Endothelial cell of umbilical vein (primary cell): ENCODE data around the gene MYO9A.

ENCODE experiments used
- EZH2 ChIP-seq: IDR thresholded peaks from 2 replicates; pipeline ENCODE4 v1.6.1; 2012; ENCODE audit warnings: borderline replicate concordance, low read depth, mild to moderate bottlenecking, moderate library complexity, low read length, inconsistent platforms; ENCODE audit not compliant: severe bottlenecking
- MYC ChIP-seq: IDR thresholded peaks from one replicate; pipeline ENCODE4 v1.6.1; 2011; ENCODE audit warnings: mild to moderate bottlenecking, low read depth, low read length
- POLR2A ChIP-seq: IDR thresholded peaks from 2 replicates; pipeline ENCODE4 v1.6.1; 2012; ENCODE audit warnings: low read depth, mild to moderate bottlenecking, control low read depth, low read length
- POLR2AphosphoS5 ChIP-seq: IDR thresholded peaks from 2 replicates; pipeline ENCODE4 v1.6.1; 2012; ENCODE audit warnings: low read depth, mild to moderate bottlenecking, control low read depth, low read length, moderate library complexity; ENCODE audit not compliant: insufficient read depth
- TF ChIP-seq, protein P1 (sequence below), 2 donors: IDR thresholded peaks; 1 replicate in 1 of 2; 2 replicates in 1 of 2; pipeline ENCODE4 v1.5.1; 2011; ENCODE audit warnings: low read length in 2 of 2, mild to moderate bottlenecking in 2 of 2, moderate library complexity in 2 of 2, control low read depth in 1 of 2, inconsistent platforms in 1 of 2, low read depth in 1 of 2; ENCODE audit not compliant: insufficient read depth in 1 of 2; ENCODE audit errors: extremely low read depth in 1 of 2

DNA sequence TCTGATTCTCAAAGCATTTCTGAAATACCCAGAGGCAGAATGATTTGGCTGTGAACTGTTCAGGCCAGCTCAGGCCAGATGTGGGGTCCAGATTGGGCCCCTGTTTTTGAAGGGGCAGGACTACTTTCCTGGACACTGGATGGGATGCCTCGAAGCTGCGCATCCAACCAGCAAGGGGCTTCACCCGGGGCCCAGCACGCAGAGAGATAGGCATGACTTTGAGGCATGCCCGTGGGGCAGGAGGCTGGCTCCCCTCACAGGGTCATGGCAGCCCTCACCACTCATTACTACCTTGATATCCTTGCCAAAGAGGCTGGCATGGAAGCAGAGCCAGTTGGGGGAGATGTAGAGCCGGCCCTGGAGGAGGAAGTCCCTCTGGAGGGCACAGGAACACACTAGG is 49.5 kb upstream of the MYO9A start:
- TF ChIP-seq, protein P1, sequence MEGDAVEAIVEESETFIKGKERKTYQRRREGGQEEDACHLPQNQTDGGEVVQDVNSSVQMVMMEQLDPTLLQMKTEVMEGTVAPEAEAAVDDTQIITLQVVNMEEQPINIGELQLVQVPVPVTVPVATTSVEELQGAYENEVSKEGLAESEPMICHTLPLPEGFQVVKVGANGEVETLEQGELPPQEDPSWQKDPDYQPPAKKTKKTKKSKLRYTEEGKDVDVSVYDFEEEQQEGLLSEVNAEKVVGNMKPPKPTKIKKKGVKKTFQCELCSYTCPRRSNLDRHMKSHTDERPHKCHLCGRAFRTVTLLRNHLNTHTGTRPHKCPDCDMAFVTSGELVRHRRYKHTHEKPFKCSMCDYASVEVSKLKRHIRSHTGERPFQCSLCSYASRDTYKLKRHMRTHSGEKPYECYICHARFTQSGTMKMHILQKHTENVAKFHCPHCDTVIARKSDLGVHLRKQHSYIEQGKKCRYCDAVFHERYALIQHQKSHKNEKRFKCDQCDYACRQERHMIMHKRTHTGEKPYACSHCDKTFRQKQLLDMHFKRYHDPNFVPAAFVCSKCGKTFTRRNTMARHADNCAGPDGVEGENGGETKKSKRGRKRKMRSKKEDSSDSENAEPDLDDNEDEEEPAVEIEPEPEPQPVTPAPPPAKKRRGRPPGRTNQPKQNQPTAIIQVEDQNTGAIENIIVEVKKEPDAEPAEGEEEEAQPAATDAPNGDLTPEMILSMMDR (IDR thresholded peaks at IDR 0.05; ENCODE audit: extremely low read depth in 1 of 2, insufficient read depth in 1 of 2, low read depth in 1 of 2, low read length in 2 of 2), result no peak
- no peak for TF ChIP-seq POLR2A
- no peak for TF ChIP-seq POLR2AphosphoS5
- no peak for TF ChIP-seq EZH2
- TF ChIP-seq MYC, result no peak
